ENCODE data around the gene MARCHF3. TPM values are rescaled to one million over a fixed set of nuclear protein-coding genes. Genes with fewer than 3 reads are reported as not detected.

Gene MARCHF3
- total and polyA plus RNA-seq, 2 donors (not counting 3 experiments of a cell fraction or from before 2014, with no cell fraction given), result 31.9 to 35.0 TPM

GRCh38 chr5:126924331-126925033 lies 105.9 kb downstream of the MARCHF3 start:
- H3K4me1 ChIP-seq (ENCODE audit: control insufficient read depth, extremely low read depth, insufficient read depth, low read length), result peaks cover 8% of the 10 kb centered on the region
- H3K4me3 ChIP-seq (replicated peaks in 1 of 3; ENCODE audit: insufficient read depth in 1 of 3, low read depth in 1 of 3, low read length in 3 of 3), result no peak overlapping the region
- no peak for FAIRE-seq
- no peaks in the 10 kb centered on the region for H3K36me3 ChIP-seq (ENCODE audit: control insufficient read depth in 2 of 2, extremely low read depth in 1 of 2, insufficient read depth in 2 of 2, low read length in 2 of 2)
- H3K27me3 ChIP-seq (ENCODE audit: control insufficient read depth in 2 of 2, insufficient read depth in 2 of 2, low read length in 2 of 2), result no peaks in the 10 kb centered on the region
- peaks cover 56% of the 10 kb centered on the region for H3K79me2 ChIP-seq (ENCODE audit: control insufficient read depth, insufficient read depth, low read length)
- TF ChIP-seq MYC (IDR thresholded peaks at IDR 0.05; ENCODE audit: low read depth, low read length) (no peak), GATA2 (IDR thresholded peaks at IDR 0.05; ENCODE audit: insufficient read depth, insufficient read length, low read depth, low read length) (no peak), POLR2AphosphoS5 (IDR thresholded peaks at IDR 0.05; ENCODE audit: insufficient read depth, low read depth, low read length) (no peak), FOS (IDR thresholded peaks at IDR 0.05; ENCODE audit: borderline replicate concordance, insufficient read depth, low read length) (no peak), EZH2 (IDR thresholded peaks at IDR 0.05; ENCODE audit: borderline replicate concordance, low read depth, low read length, severe bottlenecking) (no peak), CTCF (IDR thresholded peaks at IDR 0.05; ENCODE audit: extremely low read depth in 1 of 2, insufficient read depth in 1 of 2, low read depth in 1 of 2, low read length in 2 of 2) (no peak), POLR2A (IDR thresholded peaks at IDR 0.05; ENCODE audit: low read depth, low read length) (no peak), JUN (IDR thresholded peaks at IDR 0.05; ENCODE audit: borderline replicate concordance, insufficient read depth, insufficient read length, low read depth) (no peak), MAX (IDR thresholded peaks at IDR 0.05; ENCODE audit: insufficient read depth, insufficient read length) (no peak)
- no peak for DNase-seq (ENCODE audit: low read depth, low spot score)
- POLR2A ChIA-PET, result no interaction called here
- no TSS peak for BruUV-seq (replicated peaks)
- no peaks in the 10 kb centered on the region for H4K20me1 ChIP-seq (replicated peaks; ENCODE audit: control insufficient read depth, extremely low read depth, insufficient read depth, low read length)
- no peak overlapping the region for H3K9ac ChIP-seq (replicated peaks; ENCODE audit: extremely low read depth, insufficient read depth, low read length)
- CTCF ChIA-PET, result no interaction called here
- H3K4me2 ChIP-seq (ENCODE audit: insufficient read depth, low read length), result no peak overlapping the region
- H3K27ac ChIP-seq (ENCODE audit: insufficient read depth, low read depth, low read length), result no peak overlapping the region
- dilution Hi-C loops (cut with MboI; ENCODE audit: extremely low pct_ligation_motif_present, low sequenced_read_pairs), result no loop called here
- H3K9me3 ChIP-seq (replicated peaks; ENCODE audit: control insufficient read depth, insufficient read depth, low read length), result no peaks in the 10 kb centered on the region
- no peaks in the 10 kb centered on the region for H3K9me1 ChIP-seq (replicated peaks; ENCODE audit: control insufficient read depth, extremely low read depth, insufficient read depth, low read length)
- intact Hi-C loops (cut with micrococcal nuclease), result no loop called here
- H2AFZ ChIP-seq (ENCODE audit: low read depth, low read length), result no peak overlapping the region

All from endothelial cell of umbilical vein (primary cell).